Esophagus muscularis mucosa (tissue), 3 donors: Measurements from ENCODE around the gene KLHL8.

Source experiments
- CTCF ChIP-seq, 3 experiments: fragments of 200-600 bp in 2 of 3; fragments of 450-650 bp in 1 of 3; sonication (generic) in 2 of 3; IDR thresholded peaks; one replicate each; pipeline ENCODE4 v1.5.1; 2017 to 2019; ENCODE audit warnings: antibody characterized with exemption in 3 of 3, mild to moderate bottlenecking in 2 of 3, moderate library complexity in 1 of 3
- POLR2A ChIP-seq: fragments of 450-650 bp; IDR thresholded peaks from one replicate; pipeline ENCODE4 v1.6.1; 2017; ENCODE audit warnings: antibody characterized with exemption, moderate library complexity, mild to moderate bottlenecking, low read depth
- POLR2AphosphoS5 ChIP-seq, 2 donors: sonication (generic); formaldehyde crosslinking; IDR thresholded peaks; one replicate each; pipeline ENCODE4 v1.6.1; 2017; ENCODE audit warnings: antibody characterized with exemption in 2 of 2

- no peak for TF ChIP-seq CTCF (IDR thresholded peaks at IDR 0.05)
- no peak for TF ChIP-seq POLR2AphosphoS5 (IDR thresholded peaks at IDR 0.05)
- TF ChIP-seq POLR2A: no peak
Measured at GRCh38 chr4:87128006-87128705, 92.3 kb downstream of the KLHL8 start.
